Glomerular endothelial cell (primary cell): ENCODE data around the gene KRTAP5-8. TPM values are rescaled to one million over a fixed set of nuclear protein-coding genes. Genes with fewer than 3 reads are reported as not detected.
"Not testable (repeated sequence)": the region's sequence is repeated elsewhere in the genome, so short reads cannot be mapped to it uniquely, and the experiment has no call there.

Experiments used
- DNase-seq: peaks from one replicate; pipeline ENCODE4 v3.0.0-alpha.2; 2011; ENCODE audit warnings: low read depth, low spot score; ENCODE audit errors: extremely low read depth
- total RNA-seq: library from RNA; depleted of rRNA; stranded (reverse); fragments of >200 nt; gene quantifications from 2 replicates; pipeline ENCODE4 v1.2.3, GENCODE V29; 2015

The KRTAP5-8 gene
- total RNA-seq, 1 donor from 2014 or later, result not detected

DNA sequence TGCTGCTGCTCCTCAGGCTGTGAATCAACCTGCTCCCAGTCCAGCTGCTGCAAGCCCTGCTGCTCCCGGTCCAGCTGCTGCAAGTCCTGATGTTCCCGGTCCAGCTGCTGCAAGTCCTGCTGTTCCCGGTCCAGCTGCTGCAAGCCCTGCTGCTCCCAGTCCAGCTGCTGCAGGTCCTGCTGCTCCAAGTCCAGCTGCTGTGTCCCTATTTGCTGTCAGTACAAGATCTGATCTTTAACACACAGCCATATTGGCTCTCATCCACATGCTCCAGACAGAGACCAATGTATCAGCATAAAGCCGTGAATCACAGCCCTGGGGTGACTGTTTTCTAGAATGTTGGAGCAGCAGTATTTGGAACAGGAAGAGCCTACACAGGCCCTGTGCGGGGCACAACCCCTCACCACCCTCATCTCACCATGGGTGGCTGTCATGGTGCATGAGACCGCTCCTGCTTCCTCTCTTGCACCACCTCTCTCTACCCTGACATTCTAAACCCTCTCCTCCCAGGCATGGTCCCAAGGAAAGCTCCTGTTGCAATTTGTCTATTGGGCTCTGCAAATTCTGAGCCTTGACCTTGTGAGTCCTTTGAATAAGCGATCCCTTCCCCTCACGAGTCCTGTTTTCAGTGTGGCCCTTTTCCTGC lies 31.0 kb downstream of the KRTAP5-8 start:
- no peak for DNase-seq

DNA sequence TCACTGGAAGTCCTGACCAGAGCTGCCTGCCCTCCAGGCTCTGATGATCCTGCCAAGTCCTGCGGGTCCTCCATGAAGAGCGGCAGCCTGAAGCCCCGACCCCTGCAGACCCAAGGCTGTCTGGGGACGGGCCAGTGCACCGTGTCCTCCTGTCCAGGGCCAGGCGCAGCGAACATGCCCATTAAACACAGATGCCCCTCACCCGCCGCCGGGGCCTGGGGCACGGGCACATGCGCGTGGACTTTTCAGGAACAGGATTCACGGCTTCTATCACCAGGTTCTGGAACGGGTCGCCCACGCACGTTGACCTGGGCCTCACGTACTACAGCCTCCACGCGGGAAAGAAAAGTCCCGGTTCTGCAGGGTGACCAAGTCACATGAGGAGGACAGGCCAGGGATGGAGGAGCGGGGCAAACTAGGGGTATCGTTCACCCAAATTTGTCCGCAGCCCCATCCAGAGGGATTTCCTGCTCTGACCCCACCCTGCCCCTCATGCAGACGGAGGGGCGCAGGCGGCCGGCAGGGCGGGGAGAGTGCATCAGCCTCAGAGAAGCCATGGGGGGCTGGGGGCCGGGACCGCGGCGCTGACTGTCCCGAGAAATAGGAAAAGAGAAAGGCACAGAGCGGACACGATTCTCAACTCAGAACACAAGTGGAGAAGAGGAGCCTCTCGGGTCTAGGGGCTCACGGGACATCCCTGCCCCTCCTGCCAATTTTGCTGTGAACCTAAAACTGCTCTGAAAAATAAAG lies 33.5 kb downstream of the KRTAP5-8 start:
- DNase-seq, result not testable (repeated sequence)

DNA sequence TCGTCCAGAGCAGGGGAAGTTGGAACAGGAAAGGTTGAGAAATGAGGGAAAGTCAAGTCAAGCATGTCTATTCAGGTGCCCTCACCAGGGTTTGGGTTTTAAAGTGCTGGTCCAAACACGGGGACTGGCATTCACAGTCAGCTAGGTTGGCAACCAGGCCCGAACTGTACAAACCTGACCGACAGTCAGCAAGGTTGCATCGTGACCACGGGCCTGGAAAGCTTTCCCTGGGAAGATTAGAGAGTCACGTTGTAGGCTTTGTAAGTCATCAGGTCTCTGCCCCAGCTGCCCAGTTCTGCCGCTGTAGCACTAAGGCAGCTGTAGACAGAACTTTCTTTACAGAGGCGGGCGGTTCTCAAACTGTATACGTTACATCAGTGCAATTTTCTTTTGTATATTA lies 35.0 kb downstream of the KRTAP5-8 start:
- no peak for DNase-seq

DNA sequence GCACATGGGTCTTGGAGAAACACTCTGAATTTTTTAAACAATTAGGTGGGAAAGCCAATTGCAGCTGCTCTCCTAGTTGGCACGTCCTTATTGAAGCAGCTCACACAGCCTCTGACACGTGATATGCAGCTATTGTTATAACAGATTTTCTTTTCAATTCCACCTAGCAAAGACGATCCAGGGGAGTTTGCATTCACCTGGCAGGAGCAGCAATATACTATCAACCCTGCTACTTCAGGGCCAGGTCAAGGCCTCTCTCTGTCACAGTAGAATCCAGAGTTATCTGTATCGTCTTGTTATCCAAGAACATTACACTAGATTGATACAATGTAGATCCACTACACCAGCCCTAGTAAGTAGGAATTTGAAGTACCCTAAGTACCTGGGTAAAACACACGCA lies 36.6 kb downstream of the KRTAP5-8 start:
- DNase-seq, result no peak

DNA sequence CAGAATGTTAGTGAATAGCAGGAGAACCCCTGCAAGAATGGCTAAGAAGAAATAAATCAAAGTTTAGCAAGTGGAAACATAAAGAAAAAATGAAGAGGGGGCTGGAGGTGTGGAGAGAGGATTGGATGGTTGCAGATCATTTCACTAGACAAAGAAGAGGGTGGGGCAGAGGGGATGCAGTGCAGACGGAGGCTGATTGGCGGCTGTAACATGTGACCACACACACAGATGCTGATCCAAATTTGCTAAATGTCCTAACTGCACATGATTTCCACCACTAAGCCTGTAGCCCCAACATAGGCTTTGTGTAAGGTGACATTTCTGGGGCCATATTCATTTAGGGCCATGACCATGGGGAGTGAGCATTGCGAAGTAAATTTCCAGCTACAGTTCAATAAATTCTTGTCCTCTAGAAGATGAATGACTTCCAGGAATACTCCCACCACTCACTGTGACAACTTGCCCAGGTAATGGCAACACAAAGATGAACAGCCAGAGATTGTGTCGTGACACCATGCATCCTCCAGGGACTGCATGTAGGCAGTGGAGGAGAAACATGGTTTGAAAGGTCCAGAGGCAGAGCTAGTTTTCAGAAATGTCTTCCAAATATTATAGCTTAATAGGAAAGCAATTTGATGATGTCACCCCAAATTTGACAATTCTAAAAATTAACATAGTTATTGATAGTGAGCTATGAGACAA lies 38.0 kb downstream of the KRTAP5-8 start:
- no peak for DNase-seq

DNA sequence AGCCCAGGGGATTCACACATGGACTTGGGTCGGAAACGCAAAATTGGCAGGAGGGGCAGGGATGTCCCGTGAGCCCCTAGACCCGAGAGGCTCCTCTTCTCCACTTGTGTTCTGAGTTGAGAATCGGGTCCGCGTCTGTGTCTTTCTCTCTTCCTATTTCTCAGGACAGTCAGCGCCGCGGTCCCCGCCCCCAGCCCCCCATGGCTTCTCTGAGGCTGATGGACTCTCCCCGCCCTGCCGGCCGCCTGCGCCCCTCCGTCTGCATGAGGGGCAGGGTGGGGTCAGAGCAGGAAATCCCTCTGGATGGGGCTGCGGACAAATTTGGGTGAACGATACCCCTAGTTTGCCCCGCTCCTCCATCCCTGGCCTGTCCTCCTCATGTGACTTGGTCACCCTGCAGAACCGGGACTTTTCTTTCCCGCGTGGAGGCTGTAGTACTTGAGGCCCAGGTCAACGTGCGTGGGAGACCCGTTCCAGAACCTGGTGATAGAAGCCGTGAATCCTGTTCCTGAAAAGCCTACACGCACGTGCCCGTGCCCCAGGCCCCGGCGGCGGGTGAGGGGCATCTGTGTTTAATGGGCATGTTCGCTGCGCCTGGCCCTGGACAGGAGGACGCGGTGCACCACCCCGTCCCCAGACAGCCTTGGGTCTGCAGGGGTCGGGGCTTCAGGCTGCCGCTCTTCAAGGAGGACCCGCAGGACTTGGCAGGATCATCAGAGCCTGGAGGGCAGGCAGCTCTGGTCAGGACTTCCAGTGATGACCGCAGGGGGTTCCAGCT lies 39.1 kb downstream of the KRTAP5-8 start:
- DNase-seq, result not testable (repeated sequence)

DNA sequence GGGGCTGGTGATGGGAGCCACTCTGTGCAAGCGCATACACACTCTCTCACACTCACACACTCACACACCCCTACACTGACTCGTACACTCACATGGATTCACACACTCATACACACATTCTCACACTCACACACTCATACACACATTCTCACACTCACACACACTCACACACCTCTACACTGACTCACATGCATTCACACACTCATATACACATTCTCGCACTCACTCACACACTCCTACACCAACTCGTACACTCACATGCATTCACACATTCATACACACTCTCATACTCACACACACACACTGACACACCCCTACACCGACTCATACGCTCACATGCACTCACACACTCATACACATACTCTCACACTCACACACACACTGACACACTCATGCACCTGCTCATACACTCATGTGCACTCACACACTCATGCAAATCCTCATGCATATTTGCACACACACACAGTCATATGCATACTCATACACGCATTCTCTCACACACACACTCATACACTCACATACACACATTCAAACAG lies 39.7 kb downstream of the KRTAP5-8 start:
- no peak for DNase-seq

DNA sequence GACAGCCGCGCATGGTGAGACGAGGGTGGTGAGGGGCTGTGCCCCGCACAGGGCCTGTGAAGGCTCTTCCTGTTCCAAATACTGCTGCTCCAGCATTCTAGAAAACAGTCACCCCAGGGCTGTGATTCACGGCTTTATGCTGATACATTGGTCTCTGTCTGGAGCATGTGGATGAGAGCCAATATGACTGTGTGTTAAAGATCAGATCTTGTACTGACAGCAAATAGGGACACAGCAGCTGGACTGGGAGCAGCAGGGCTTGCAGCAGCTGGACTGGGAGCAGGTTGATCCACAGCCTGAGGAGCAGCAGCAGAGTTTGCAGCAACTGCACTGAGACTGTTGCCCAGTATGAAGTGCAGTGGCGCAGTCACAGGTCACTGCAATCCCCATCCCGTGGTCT lies 41.7 kb downstream of the KRTAP5-8 start:
- DNase-seq, result not testable (repeated sequence)

DNA sequence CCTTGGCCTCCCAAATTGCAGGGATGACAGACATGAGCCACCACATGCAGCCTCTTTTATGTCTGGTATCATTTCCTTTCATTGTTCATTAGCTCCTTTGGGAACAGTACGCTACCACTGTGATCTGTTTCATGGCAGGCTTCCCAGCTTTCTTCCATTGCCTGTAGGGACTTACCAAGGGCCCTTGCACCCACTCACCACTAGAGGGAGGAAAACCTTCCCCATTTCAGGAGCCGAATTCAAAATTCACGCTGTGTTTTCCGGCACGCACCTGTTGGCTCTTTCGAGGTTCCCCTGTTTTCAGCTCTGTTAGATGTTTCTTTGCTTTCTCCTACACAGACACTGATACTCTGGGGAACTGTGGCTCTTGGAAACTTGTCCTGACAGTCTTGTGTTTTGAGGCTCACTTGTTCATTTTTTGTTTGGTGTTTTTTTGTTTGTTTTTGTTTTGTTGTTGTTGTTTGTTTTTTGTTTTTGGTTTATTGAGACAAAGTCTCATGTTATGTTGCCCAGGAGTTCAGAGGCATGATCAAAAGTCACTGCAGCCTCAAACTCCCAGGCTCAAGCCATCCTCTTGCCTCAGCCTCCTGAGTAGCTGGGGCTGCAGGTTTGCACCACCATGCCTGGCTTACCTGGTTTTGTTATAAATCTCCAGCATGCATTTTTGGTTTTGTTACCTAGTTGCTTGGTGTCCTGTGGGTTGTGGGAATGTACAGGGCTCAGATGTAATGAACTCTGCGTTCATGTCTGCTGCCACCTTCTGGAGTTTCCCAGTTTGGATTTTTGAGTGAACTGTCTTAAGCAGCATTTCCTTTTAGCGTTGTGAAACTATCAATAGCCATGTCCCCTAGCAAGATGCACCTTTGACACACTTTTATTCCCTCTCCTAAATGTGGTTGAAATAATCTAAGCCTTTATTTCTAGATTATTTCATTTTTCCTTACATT lies 42.5 kb downstream of the KRTAP5-8 start:
- peak; percentile 52 for DNase-seq

DNA sequence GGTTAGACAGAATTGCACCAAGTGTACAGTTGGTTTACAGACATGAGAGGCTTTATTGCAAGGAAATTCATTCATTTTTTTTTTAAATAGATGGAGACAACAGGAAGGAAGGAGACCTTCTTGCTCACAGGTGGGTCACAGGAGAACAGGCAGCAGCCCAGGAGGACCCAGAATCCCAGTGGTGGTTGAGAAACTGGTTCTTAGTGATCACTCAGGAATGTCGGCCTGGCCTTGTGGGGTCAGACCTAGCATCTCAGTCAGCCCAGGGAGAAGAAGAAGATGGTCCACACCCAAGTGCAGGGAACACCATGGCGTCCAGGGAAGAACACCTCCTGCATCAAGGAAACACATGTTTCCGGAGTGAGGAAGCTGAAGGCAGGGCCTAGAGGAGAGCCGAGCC lies 44.0 kb downstream of the KRTAP5-8 start:
- no peak for DNase-seq

DNA sequence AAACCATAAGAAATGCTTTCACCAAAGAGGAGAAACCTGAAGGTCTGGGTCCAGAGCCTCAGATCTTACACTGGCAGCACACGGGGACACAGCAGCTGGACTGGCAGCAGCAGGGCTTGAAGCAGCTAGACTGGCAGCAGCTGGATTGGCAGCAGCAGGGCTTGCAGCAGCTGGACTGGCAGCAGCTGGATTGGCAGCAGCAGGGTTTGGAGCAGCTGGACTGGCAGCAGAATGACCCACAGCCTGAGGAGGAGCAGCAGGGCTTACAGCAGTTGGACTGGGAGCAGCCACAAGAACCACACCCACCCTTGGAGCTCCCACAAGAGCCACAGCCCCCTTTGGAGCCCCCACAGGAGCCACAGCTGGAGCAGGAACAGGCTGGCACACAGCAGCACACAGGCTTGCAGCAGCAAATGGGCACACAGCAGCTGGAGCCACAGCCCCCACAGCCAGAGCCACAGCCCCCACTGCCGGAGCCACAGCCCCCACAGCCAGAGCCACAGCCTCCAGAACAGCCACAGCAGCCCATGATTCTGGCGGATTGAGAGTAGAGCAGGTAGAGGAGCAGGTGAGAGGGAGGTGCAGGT lies 44.6 kb downstream of the KRTAP5-8 start, which contains the start of gene KRTAP5-11:
TSS of gene KRTAP5-11 (minus strand) at position 567 of the 587 bp plus-strand sequence. CDS start at position 529, 38 bp downstream.
- no peak for DNase-seq

DNA sequence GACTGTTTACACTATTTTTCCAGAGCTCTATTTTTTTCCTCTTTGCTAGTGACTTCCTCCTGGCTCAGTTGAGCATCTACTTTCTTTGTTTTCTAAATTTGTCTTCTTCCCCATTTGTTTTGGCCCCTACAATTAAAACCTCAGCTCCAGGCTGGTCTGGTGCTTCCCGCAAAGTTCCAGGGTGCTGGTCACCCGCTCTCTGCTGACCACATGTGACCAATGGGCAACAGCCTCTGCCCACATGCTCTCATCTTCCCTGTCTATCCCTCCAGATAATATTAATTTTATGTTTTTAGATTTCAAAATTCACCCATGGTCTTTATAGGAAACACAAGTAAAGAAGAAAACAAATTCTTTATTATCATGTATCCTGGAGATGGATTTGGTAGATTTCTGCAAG lies 45.1 kb downstream of the KRTAP5-8 start:
- DNase-seq, result not testable (repeated sequence)

DNA sequence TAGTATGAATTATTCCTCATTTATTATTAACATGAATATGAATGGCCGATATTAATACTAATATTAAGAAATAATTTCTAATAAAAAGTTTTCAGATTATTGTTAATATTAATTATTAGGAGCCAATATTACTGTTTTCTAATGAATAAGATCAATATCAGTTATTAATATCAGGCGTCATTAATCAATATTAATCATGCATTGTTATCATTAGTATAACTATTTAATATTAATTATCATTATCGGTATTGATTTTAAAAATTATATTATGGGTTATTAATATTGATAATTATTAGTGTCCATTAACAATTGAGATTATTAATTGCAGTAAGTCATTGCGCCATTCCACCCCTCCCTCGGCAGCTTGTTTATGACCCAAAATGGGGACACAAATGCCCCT lies 47.8 kb downstream of the KRTAP5-8 start:
- not testable (repeated sequence) for DNase-seq

DNA sequence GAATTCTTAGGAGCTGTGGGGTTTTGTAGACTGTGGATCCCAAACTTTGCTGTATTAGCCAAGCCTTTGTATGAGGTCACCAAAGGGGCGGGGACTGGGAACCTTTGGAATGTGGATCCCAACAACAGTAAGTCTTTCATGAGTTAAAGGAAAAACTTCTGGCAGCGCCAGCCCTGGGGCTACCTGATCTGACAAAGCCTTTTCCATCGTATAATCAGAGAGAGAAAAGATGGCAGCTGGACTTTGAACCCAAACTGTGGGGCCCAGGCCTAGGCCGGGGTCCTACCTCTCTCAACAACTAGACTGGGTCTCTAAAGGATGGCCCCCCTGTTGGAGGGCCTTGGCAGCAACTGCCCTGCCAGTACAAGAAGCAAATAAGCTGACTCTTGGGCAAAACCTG lies 50.5 kb downstream of the KRTAP5-8 start:
- DNase-seq, result not testable (repeated sequence)

Other genes starting within 250 kb of the KRTAP5-8 start
- 58.3 and 60.1 TPM in 2 replicates for gene DHCR7, start 89.6 kb upstream of the KRTAP5-8 start, total RNA-seq
- 114 and 121 TPM in 2 replicates for gene NADSYN1, start 84.8 kb upstream of the KRTAP5-8 start, total RNA-seq
- not detected in 2 replicates for gene KRTAP5-7, start 10.8 kb upstream of the KRTAP5-8 start, total RNA-seq
- gene KRTAP5-9, start 10.4 kb downstream of the KRTAP5-8 start, total RNA-seq, result not detected in 2 replicates
- not detected in 2 replicates for gene KRTAP5-10, start 27.5 kb downstream of the KRTAP5-8 start, total RNA-seq
- gene KRTAP5-11, start 44.9 kb downstream of the KRTAP5-8 start, total RNA-seq, result not detected in 2 replicates